Esophagus muscularis mucosa (tissue), 4 donors: Measurements from ENCODE around the gene SLC25A26. TPM values are rescaled to one million over a fixed set of nuclear protein-coding genes. Genes with fewer than 3 reads are reported as not detected.

Experiments used
- DNase-seq: peaks from one replicate; pipeline ENCODE4 v3.0.0-alpha.2; 2017; ENCODE audit errors: extremely low spot score
- H3K27ac ChIP-seq, 4 donors: fragments of 200-600 bp; sonication (generic); replicated peaks in 1 of 4; 1 replicate in 3 of 4; 2 replicates in 1 of 4; pipeline ENCODE4 v1.5.1; 2016 to 2019; ENCODE audit warnings: mild to moderate bottlenecking in 1 of 4
- H3K27me3 ChIP-seq, 4 donors: fragments of 200-600 bp; sonication (generic); one replicate each; pipeline versions ENCODE4 v1.5.1 to v1.6.0; 2016 to 2019
- H3K36me3 ChIP-seq, 4 donors: fragments of 200-600 bp; sonication (generic); one replicate each; pipeline ENCODE4 v1.5.1; 2016 to 2019
- H3K4me1 ChIP-seq, 4 donors: fragments of 200-600 bp; sonication (generic); one replicate each; pipeline ENCODE4 v1.5.1; 2016 to 2019
- H3K4me3 ChIP-seq, 4 donors: fragments of 200-600 bp; sonication (generic); 1 replicate in 2 of 4; 2 replicates in 2 of 4; pipeline ENCODE4 v1.5.1; 2016 to 2019; ENCODE audit warnings: mild to moderate bottlenecking in 4 of 4, moderate library complexity in 1 of 4
- H3K9me3 ChIP-seq, 4 donors: fragments of 200-600 bp; sonication (generic); 1 replicate in 3 of 4; 2 replicates in 1 of 4; pipeline ENCODE4 v1.5.1; 2016 to 2019
- EP300 ChIP-seq: sonication (generic); formaldehyde crosslinking; IDR thresholded peaks from one replicate; pipeline ENCODE4 v1.6.1; 2017; ENCODE audit warnings: antibody characterized with exemption
- POLR2A ChIP-seq: fragments of 450-650 bp; IDR thresholded peaks from one replicate; pipeline ENCODE4 v1.6.1; 2017; ENCODE audit warnings: antibody characterized with exemption, moderate library complexity, mild to moderate bottlenecking, low read depth
- POLR2AphosphoS5 ChIP-seq, 2 donors: sonication (generic); formaldehyde crosslinking; IDR thresholded peaks; one replicate each; pipeline ENCODE4 v1.6.1; 2017; ENCODE audit warnings: antibody characterized with exemption in 2 of 2
- WGBS: methylation state at CpG from one replicate; pipeline ENCODE4 v1.1.5; 2018; 5-methylcytosine and 5-hydroxymethylcytosine counted together
- intact Hi-C: fragments of 100-400 bp; cut with DNase I; formaldehyde crosslinking; loops from one replicate; pipeline ENCODE4 v1.15.1; 2023
- total RNA-seq, 4 donors: library from RNA; depleted of rRNA; stranded (reverse); fragments of >200 nt; gene quantifications; one replicate each; pipeline versions ENCODE4 v1.1.0 to v1.2.1, GENCODE V29; 2016
- TF ChIP-seq, protein P1 (sequence below), 3 experiments: fragments of 200-600 bp in 2 of 3; fragments of 450-650 bp in 1 of 3; sonication (generic) in 2 of 3; IDR thresholded peaks; one replicate each; pipeline ENCODE4 v1.5.1; 2017 to 2019; ENCODE audit warnings: antibody characterized with exemption in 3 of 3, mild to moderate bottlenecking in 2 of 3, moderate library complexity in 1 of 3

Gene SLC25A26
- total RNA-seq, 4 donors from 2014 or later, result 23.0 to 39.0 (median 26.0) TPM

DNA sequence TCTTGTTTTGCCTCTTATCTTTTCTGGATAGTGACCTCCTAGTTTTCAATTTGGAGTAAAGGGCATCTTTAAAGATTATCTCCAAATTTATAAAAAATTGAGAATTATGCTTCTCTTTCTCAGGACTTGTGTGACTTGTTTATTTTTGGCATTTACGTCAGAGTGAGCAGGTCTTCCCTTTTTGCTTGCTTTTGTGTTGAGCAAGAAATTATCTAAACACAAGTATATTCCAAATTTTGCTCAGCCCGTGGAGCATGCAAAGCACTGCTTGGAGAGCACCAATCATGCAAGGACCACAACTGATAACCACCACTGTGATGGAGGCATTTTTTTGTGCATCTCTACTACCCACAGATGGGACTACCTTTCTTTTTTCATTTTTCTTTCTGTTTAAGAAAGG lies 7.1 kb downstream of the SLC25A26 start:
- Histone ChIP-seq H3K4me1 (no peaks in the 10 kb centered on the region), H3K9me3 (no peaks in the 10 kb centered on the region), H3K27ac (no peak overlapping the region), H3K36me3 (peaks cover 0 to 19% (median 2%) of the 10 kb centered on the region in 4 donors), H3K27me3 (no peaks in the 10 kb centered on the region), H3K4me3 (no peak overlapping the region)
- no peak for TF ChIP-seq POLR2AphosphoS5 (IDR thresholded peaks at IDR 0.05)
- no peak for TF ChIP-seq POLR2A
- TF ChIP-seq EP300, result no peak
- TF ChIP-seq, protein P1, sequence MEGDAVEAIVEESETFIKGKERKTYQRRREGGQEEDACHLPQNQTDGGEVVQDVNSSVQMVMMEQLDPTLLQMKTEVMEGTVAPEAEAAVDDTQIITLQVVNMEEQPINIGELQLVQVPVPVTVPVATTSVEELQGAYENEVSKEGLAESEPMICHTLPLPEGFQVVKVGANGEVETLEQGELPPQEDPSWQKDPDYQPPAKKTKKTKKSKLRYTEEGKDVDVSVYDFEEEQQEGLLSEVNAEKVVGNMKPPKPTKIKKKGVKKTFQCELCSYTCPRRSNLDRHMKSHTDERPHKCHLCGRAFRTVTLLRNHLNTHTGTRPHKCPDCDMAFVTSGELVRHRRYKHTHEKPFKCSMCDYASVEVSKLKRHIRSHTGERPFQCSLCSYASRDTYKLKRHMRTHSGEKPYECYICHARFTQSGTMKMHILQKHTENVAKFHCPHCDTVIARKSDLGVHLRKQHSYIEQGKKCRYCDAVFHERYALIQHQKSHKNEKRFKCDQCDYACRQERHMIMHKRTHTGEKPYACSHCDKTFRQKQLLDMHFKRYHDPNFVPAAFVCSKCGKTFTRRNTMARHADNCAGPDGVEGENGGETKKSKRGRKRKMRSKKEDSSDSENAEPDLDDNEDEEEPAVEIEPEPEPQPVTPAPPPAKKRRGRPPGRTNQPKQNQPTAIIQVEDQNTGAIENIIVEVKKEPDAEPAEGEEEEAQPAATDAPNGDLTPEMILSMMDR (IDR thresholded peaks at IDR 0.05), result no peak
- DNase-seq, result no peak
- WGBS, result 63% methylated on average over 2 of the region's 2 CpGs
- intact Hi-C loops, result no loop called here

DNA sequence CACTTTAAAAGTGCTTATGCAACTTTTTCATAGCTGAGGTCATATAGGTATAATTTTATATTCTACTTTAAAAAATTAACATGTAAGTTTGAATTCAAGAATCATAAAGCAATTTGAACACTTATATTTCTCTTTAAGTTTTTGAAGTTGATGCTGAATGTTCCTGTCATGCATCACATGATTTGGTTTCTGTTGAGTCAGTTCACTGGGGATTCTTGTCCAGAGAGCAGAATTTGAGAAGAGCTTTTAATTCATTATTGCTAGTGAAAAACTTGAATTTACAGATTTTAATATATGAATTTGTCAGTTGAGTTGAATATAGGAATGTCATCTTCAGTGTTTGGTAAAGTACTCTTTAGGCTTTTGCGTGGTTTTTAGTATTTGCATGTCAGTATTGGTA lies 7.9 kb downstream of the SLC25A26 start:
- Histone ChIP-seq H3K4me1 (no peaks in the 10 kb centered on the region), H3K4me3 (no peak overlapping the region), H3K27me3 (no peaks in the 10 kb centered on the region), H3K9me3 (no peaks in the 10 kb centered on the region), H3K27ac (no peak overlapping the region), H3K36me3 (peaks cover 0 to 11% (median 0%) of the 10 kb centered on the region in 4 donors)
- TF ChIP-seq, protein P1 (IDR thresholded peaks at IDR 0.05), result no peak
- TF ChIP-seq EP300 (no peak), POLR2A (no peak), POLR2AphosphoS5 (IDR thresholded peaks at IDR 0.05) (no peak)
- intact Hi-C loops, result no loop called here
- DNase-seq, result no peak
- WGBS, result 94% methylated on average over 1 of the region's 1 CpG

DNA sequence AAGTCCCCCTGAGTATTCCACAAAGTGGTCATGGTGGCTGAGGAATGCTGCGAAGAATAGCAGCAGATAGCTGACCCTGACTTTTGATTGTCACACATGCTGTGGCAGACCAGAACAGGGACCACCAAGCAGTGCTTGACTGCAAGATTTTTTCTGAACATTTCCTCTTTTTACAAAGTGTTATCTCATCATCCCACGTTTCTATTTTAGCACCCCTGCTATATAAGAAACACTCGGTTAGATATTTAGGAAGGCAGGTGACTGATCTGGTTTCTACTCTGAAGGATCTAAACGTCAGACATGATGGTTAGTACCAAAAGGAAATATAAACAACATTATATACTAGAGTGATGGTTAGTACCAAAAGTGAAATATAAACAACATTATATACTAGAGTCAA lies 9.1 kb downstream of the SLC25A26 start:
- no peaks in the 10 kb centered on the region for H3K27me3 ChIP-seq
- no peaks in the 10 kb centered on the region for H3K4me1 ChIP-seq
- intact Hi-C loops, result no loop called here
- peaks cover 0 to 8% (median 0%) of the 10 kb centered on the region in 4 donors for H3K36me3 ChIP-seq
- 57% methylated on average over 4 of the region's 4 CpGs for WGBS
- no peak overlapping the region for H3K4me3 ChIP-seq
- TF ChIP-seq POLR2AphosphoS5 (IDR thresholded peaks at IDR 0.05), result no peak
- TF ChIP-seq EP300, result no peak
- no peaks in the 10 kb centered on the region for H3K9me3 ChIP-seq
- no peak for DNase-seq
- no peak overlapping the region for H3K27ac ChIP-seq

DNA sequence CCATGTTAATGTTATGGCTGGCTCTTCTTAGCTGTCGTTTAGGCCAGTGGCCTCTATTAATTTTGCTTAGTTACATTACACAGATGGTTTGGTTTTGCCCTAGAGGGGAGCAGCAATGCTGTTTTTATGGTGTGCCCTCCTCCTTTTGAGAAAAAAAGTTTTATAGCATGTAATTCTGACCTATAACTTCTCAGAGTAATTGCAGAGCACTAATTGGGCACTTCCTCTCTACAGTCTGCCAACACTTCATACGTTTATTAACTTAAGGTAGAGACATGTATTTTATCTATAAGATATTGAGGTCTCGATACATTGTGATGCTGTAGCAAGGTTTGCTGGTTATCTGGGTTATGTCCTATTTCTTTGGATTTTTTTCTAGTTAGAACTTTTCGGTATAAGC lies 12.2 kb downstream of the SLC25A26 start:
- 86% methylated on average over 4 of the region's 4 CpGs for WGBS
- H3K27me3 ChIP-seq, result no peaks in the 10 kb centered on the region
- H3K9me3 ChIP-seq, result no peaks in the 10 kb centered on the region
- H3K4me3 ChIP-seq, result no peak overlapping the region
- intact Hi-C loops, result no loop called here
- TF ChIP-seq, protein P1 (IDR thresholded peaks at IDR 0.05), result no peak
- TF ChIP-seq POLR2A, result no peak
- H3K4me1 ChIP-seq, result no peaks in the 10 kb centered on the region
- DNase-seq, result no peak
- no peaks in the 10 kb centered on the region for H3K36me3 ChIP-seq
- H3K27ac ChIP-seq, result no peak overlapping the region

DNA sequence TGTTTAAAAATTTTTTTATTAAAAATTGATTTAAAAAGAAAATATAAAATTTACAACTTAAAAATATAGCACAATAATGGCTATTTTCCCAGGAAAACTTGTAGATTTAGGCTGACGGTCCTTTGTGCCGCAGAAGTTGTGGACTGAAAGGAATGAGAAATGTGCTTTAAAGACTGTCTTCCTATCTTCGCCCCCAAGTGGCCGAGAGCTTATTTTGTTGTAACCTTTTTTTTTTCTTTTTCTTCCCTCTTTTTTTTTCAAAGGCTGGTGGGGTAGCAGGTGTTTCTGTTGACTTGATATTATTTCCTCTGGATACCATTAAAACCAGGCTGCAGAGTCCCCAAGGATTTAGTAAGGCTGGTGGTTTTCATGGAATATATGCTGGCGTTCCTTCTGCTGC lies 15.5 kb downstream of the SLC25A26 start:
- DNase-seq, result no peak

More for the DNA sequence above, 15.5 kb downstream of the SLC25A26 start:
- TF ChIP-seq, protein P1 (IDR thresholded peaks at IDR 0.05), result no peak
- TF ChIP-seq EP300 (no peak), POLR2AphosphoS5 (IDR thresholded peaks at IDR 0.05) (no peak)
- intact Hi-C loops, result no loop called here
- no peak overlapping the region for H3K27ac ChIP-seq
- no peaks in the 10 kb centered on the region for H3K27me3 ChIP-seq
- H3K9me3 ChIP-seq, result peaks cover 0 to 5% (median 0%) of the 10 kb centered on the region in 4 donors
- H3K4me3 ChIP-seq, result no peak overlapping the region
- WGBS, result 87% methylated on average over 5 of the region's 5 CpGs
- no peaks in the 10 kb centered on the region for H3K4me1 ChIP-seq
- peaks cover 0 to 21% (median 10%) of the 10 kb centered on the region in 4 donors for H3K36me3 ChIP-seq
